ENCODE results near the gene LINGO4.
A peak's percentile ranks its signal among the peaks of the same experiment; 100 is the strongest.

Gene LINGO4

DNA sequence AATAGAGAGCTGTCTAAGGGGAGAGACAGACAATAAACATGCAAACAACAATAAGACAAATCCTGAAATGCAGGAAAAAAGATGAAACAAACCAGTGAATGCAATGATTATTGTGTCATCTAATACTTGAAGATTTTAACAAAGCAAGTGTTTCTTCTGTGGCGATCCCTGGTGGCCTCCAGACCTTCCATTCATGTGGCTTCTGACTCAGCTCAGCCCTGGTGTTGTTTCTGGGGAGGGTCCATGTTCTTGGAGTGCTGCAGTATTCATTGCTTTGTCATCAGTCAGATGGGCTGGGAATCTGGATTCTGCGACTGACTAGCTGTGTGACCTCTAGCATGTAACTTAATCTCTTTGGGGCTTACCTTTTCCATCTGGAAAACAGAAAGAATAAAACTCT, 35.9 kb upstream of the LINGO4 start:
- Histone ChIP-seq H4K91ac (ENCODE audit: low read depth, low read length, poor library complexity) (no peak overlapping the region), H2BK5ac (ENCODE audit: low read length) (no peak overlapping the region), H2AK5ac (ENCODE audit: low read depth, low read length) (no peak overlapping the region), H3K18ac (ENCODE audit: low read length) (no peak overlapping the region), H3K4me2 (ENCODE audit: insufficient read depth, low read length, poor library complexity, severe bottlenecking) (no peak overlapping the region), H3K23ac (ENCODE audit: low read depth, low read length, poor library complexity) (no peak overlapping the region), H2AFZ (ENCODE audit: low read length) (no peak overlapping the region), H3K9ac (ENCODE audit: low read depth, low read length, poor library complexity) (no peak overlapping the region), H2BK12ac (ENCODE audit: low read length) (no peak overlapping the region), H3K27me3 (ENCODE audit: control insufficient read depth in 3 of 3, insufficient read depth in 3 of 3, low read depth in 1 of 3, low read length in 3 of 3) (peaks cover 22 to 78% (median 42%) of the 10 kb centered on the region in 3 experiments), H3K36me3 (replicated peaks in 1 of 2; ENCODE audit: control insufficient read depth in 2 of 2, insufficient read depth in 2 of 2, low read length in 2 of 2) (no peaks in the 10 kb centered on the region), H3K79me1 (ENCODE audit: low read depth, low read length) (no peaks in the 10 kb centered on the region), H3K4me3 (ENCODE audit: low read length in 2 of 2) (no peak overlapping the region), H3K4ac (ENCODE audit: low read length) (no peak overlapping the region), H3K9me3 (replicated peaks in 1 of 2; ENCODE audit: control insufficient read depth in 2 of 2, insufficient read depth in 1 of 2, low read depth in 1 of 2, low read length in 2 of 2) (peaks cover 2 to 6% of the 10 kb centered on the region in 2 donors), H2BK15ac (ENCODE audit: low read length) (no peak overlapping the region), H3K27ac (replicated peaks; ENCODE audit: low read length) (no peak overlapping the region), H4K8ac (ENCODE audit: low read depth, low read length) (no peak overlapping the region), H3K14ac (ENCODE audit: low read length) (no peak overlapping the region), H3K4me1 (ENCODE audit: control insufficient read depth in 2 of 2, insufficient read depth in 1 of 2, low read depth in 1 of 2, low read length in 2 of 2) (peaks cover 3 to 16% of the 10 kb centered on the region in 2 donors), H2BK120ac (ENCODE audit: low read depth, low read length) (no peak overlapping the region)
- no CpG with 5 or more reads among the region's 2 CpGs for WGBS, 2 donors (ENCODE audit: extremely low coverage in 2 of 2, insufficient read length in 2 of 2, insufficient replicate concordance in 1 of 2)
- DNase-seq (ENCODE audit: low spot score), result no peak

DNA sequence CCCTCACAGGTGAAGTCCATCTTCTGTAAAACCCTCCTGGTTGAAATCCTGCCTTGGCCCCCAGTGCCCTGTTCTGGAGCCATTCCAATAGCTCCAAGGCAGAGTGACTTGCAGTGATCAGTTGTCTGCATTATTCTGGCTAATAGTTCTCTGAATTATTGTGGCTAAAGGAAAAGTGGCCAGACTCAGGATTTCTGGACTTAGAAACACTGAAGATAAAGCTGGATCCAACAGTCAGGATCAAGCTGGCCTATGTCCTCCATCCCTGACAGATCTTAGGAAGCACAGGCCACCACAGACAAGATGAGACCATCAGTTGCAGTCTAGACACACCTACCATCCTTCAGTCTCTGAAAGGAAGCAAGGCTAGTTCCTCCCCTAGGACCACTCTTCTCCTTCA, 35.2 kb upstream of the LINGO4 start:
- Histone ChIP-seq H3K27ac (replicated peaks; ENCODE audit: low read length) (no peak overlapping the region), H3K36me3 (replicated peaks in 1 of 2; ENCODE audit: control insufficient read depth in 2 of 2, insufficient read depth in 2 of 2, low read length in 2 of 2) (no peaks in the 10 kb centered on the region), H3K4me1 (ENCODE audit: control insufficient read depth in 2 of 2, insufficient read depth in 1 of 2, low read depth in 1 of 2, low read length in 2 of 2) (peaks cover 3 to 16% of the 10 kb centered on the region in 2 donors), H2AK5ac (ENCODE audit: low read depth, low read length) (no peak overlapping the region), H3K4me2 (ENCODE audit: insufficient read depth, low read length, poor library complexity, severe bottlenecking) (peak overlapping the region; percentile 23), H3K79me1 (ENCODE audit: low read depth, low read length) (no peaks in the 10 kb centered on the region), H3K4me3 (ENCODE audit: low read length in 2 of 2) (no peak overlapping the region), H4K8ac (ENCODE audit: low read depth, low read length) (no peak overlapping the region), H3K14ac (ENCODE audit: low read length) (no peak overlapping the region), H2AFZ (ENCODE audit: low read length) (peak overlapping the region; percentile 79), H3K27me3 (ENCODE audit: control insufficient read depth in 3 of 3, insufficient read depth in 3 of 3, low read depth in 1 of 3, low read length in 3 of 3) (peaks cover 22 to 82% (median 42%) of the 10 kb centered on the region in 3 experiments), H3K23ac (ENCODE audit: low read depth, low read length, poor library complexity) (no peak overlapping the region), H2BK5ac (ENCODE audit: low read length) (peak overlapping the region; percentile 87), H3K4ac (ENCODE audit: low read length) (peak overlapping the region; percentile 19), H2BK12ac (ENCODE audit: low read length) (no peak overlapping the region), H2BK120ac (ENCODE audit: low read depth, low read length) (no peak overlapping the region), H4K91ac (ENCODE audit: low read depth, low read length, poor library complexity) (peak overlapping the region; percentile 12), H3K18ac (ENCODE audit: low read length) (peak overlapping the region; percentile 86), H3K9ac (ENCODE audit: low read depth, low read length, poor library complexity) (peak overlapping the region; percentile 2), H3K9me3 (replicated peaks in 1 of 2; ENCODE audit: control insufficient read depth in 2 of 2, insufficient read depth in 1 of 2, low read depth in 1 of 2, low read length in 2 of 2) (peaks cover 2 to 6% of the 10 kb centered on the region in 2 donors), H2BK15ac (ENCODE audit: low read length) (peak overlapping the region; percentile 93)
- no peak for DNase-seq (ENCODE audit: low spot score)

DNA sequence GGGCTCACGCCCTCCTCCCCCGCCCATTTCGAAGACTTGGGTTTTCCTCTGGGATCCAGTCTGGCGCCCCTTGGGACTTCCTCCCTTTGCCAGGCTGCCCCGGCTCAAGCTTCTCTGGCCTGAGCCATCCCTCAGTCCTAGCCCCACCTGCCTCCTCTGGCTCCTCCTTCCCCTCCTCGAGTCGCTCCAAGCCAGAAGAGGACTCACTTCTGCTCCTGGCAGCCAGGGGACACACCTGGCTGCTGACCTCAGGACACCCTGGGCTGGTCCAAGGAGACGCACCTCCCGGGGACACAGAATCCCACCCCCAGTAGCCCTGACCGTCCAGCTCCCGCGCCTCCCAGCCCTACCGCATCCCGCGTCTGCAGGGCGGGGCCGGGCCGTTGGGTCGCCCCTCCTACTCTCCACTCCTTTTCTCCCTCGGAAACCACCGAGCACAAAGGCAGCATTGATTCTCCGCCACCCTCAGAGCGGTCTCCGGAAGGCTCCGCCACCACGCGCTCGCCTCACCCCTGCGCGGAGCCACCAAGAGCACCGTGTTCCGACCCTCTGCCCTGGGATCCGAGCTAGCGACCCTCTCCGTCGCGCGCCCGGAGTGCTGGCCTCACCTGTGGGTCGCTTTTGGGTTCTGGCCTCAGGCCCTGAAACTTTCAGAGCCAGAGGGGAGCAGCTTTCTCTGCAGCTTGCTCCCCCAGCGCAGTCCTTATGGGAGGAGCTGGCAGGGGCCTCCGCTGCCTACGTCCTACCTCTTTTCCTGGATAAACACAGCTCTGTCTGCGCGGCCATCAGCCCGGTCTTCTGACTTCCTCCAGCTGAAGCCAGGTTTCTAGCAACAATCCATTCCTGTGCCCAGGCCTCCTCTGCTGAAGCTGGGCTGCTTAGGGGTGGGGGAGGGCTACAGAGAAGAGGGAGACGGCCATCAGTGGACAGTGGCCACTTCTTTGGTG, 34.5 kb upstream of the LINGO4 start, which contains the start of gene C2CD4D:
Gene C2CD4D, minus strand, starts transcription at position 364 of the 947 bp plus-strand sequence. CDS start 831 bp downstream, outside the sequence.
- H3K14ac ChIP-seq (ENCODE audit: low read length), result no peak within 1 kb of the TSS
- H4K91ac ChIP-seq (ENCODE audit: low read depth, low read length, poor library complexity), result peak within 1 kb of the TSS; percentile 12
- peak within 1 kb of the TSS; percentile 47 for H3K9ac ChIP-seq (ENCODE audit: low read depth, low read length, poor library complexity)
- H2BK12ac ChIP-seq (ENCODE audit: low read length), result peak within 1 kb of the TSS; percentile 60
- peak within 1 kb of the TSS; percentile 43 for H4K8ac ChIP-seq (ENCODE audit: low read depth, low read length)
- peaks cover 2 to 6% of the 10 kb centered on the region in 2 donors for H3K9me3 ChIP-seq (replicated peaks in 1 of 2; ENCODE audit: control insufficient read depth in 2 of 2, insufficient read depth in 1 of 2, low read depth in 1 of 2, low read length in 2 of 2)
- H2AFZ ChIP-seq (ENCODE audit: low read length), result peak within 1 kb of the TSS; percentile 88
- peaks cover 22 to 80% (median 42%) of the 10 kb centered on the region in 3 experiments for H3K27me3 ChIP-seq (ENCODE audit: control insufficient read depth in 3 of 3, insufficient read depth in 3 of 3, low read depth in 1 of 3, low read length in 3 of 3)
- DNase-seq (ENCODE audit: low spot score), result peak; percentile 53
- H2BK120ac ChIP-seq (ENCODE audit: low read depth, low read length), result no peak within 1 kb of the TSS
- peak within 1 kb of the TSS; percentile 33 for H2AK5ac ChIP-seq (ENCODE audit: low read depth, low read length)
- H3K36me3 ChIP-seq (replicated peaks in 1 of 2; ENCODE audit: control insufficient read depth in 2 of 2, insufficient read depth in 2 of 2, low read length in 2 of 2), result no peaks in the 10 kb centered on the region
- peak within 1 kb of the TSS; percentile 26 for H3K4ac ChIP-seq (ENCODE audit: low read length)
- peak within 1 kb of the TSS; percentile 27 to 78 for H3K4me3 ChIP-seq (ENCODE audit: low read length in 2 of 2)
- peak within 1 kb of the TSS; percentile 87 for H2BK5ac ChIP-seq (ENCODE audit: low read length)
- H3K79me1 ChIP-seq (ENCODE audit: low read depth, low read length), result no peaks in the 10 kb centered on the region
- peak within 1 kb of the TSS; percentile 98 for H3K4me2 ChIP-seq (ENCODE audit: insufficient read depth, low read length, poor library complexity, severe bottlenecking)
- peak within 1 kb of the TSS; percentile 86 for H3K23ac ChIP-seq (ENCODE audit: low read depth, low read length, poor library complexity)
- peak within 1 kb of the TSS; percentile 86 for H3K18ac ChIP-seq (ENCODE audit: low read length)
- H3K4me1 ChIP-seq (ENCODE audit: control insufficient read depth in 2 of 2, insufficient read depth in 1 of 2, low read depth in 1 of 2, low read length in 2 of 2), result peaks cover 3 to 16% of the 10 kb centered on the region in 2 donors
- peak within 1 kb of the TSS; percentile 93 for H2BK15ac ChIP-seq (ENCODE audit: low read length)
- H3K27ac ChIP-seq (replicated peaks; ENCODE audit: low read length), result no peak within 1 kb of the TSS
- WGBS, 2 donors (ENCODE audit: extremely low coverage in 2 of 2, insufficient read length in 2 of 2, insufficient replicate concordance in 1 of 2), result no CpG with 5 or more reads among the region's 47 CpGs

DNA sequence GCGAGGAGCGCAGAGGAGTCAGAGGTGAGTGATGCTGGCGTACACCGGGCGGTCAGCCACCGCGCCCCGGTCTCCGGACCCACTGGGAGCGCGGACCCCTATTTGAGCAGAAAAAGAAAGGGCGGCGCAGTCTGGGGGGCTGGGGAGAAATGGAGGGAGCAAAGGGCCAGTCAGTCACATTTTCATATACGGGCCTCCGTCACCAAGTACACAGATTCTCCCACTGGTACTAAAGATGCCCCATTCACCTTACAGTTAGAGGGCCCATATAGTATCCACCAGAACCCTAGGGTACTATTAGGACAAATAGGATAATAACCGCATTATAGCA, 33.8 kb upstream of the LINGO4 start:
- peaks cover 8 to 16% of the 10 kb centered on the region in 2 donors for H3K4me1 ChIP-seq (ENCODE audit: control insufficient read depth in 2 of 2, insufficient read depth in 1 of 2, low read depth in 1 of 2, low read length in 2 of 2)
- no peak overlapping the region for H2BK120ac ChIP-seq (ENCODE audit: low read depth, low read length)
- peak overlapping the region; percentile 98 for H3K4me2 ChIP-seq (ENCODE audit: insufficient read depth, low read length, poor library complexity, severe bottlenecking)
- no peak overlapping the region for H3K9ac ChIP-seq (ENCODE audit: low read depth, low read length, poor library complexity)
- H3K27me3 ChIP-seq (ENCODE audit: control insufficient read depth in 3 of 3, insufficient read depth in 3 of 3, low read depth in 1 of 3, low read length in 3 of 3), result peaks cover 22 to 79% (median 42%) of the 10 kb centered on the region in 3 experiments
- peak overlapping the region in 1 of 2 donors; percentile 74 for H3K4me3 ChIP-seq (ENCODE audit: low read length in 2 of 2)
- no peak for DNase-seq (ENCODE audit: low spot score)
- no peak overlapping the region for H3K4ac ChIP-seq (ENCODE audit: low read length)
- H3K14ac ChIP-seq (ENCODE audit: low read length), result no peak overlapping the region
- peak overlapping the region; percentile 81 for H3K18ac ChIP-seq (ENCODE audit: low read length)
- no CpG with 5 or more reads among the region's 16 CpGs for WGBS, 2 donors (ENCODE audit: extremely low coverage in 2 of 2, insufficient read length in 2 of 2, insufficient replicate concordance in 1 of 2)
- no peak overlapping the region for H3K27ac ChIP-seq (replicated peaks; ENCODE audit: low read length)
- no peak overlapping the region for H4K91ac ChIP-seq (ENCODE audit: low read depth, low read length, poor library complexity)
- no peaks in the 10 kb centered on the region for H3K79me1 ChIP-seq (ENCODE audit: low read depth, low read length)
- H2AFZ ChIP-seq (ENCODE audit: low read length), result peak overlapping the region; percentile 88
- peak overlapping the region; percentile 86 for H3K23ac ChIP-seq (ENCODE audit: low read depth, low read length, poor library complexity)
- peaks cover 2 to 6% of the 10 kb centered on the region in 2 donors for H3K9me3 ChIP-seq (replicated peaks in 1 of 2; ENCODE audit: control insufficient read depth in 2 of 2, insufficient read depth in 1 of 2, low read depth in 1 of 2, low read length in 2 of 2)
- H2BK12ac ChIP-seq (ENCODE audit: low read length), result no peak overlapping the region
- H4K8ac ChIP-seq (ENCODE audit: low read depth, low read length), result peak overlapping the region; percentile 43
- no peak overlapping the region for H2AK5ac ChIP-seq (ENCODE audit: low read depth, low read length)
- peak overlapping the region; percentile 93 for H2BK15ac ChIP-seq (ENCODE audit: low read length)
- no peaks in the 10 kb centered on the region for H3K36me3 ChIP-seq (replicated peaks in 1 of 2; ENCODE audit: control insufficient read depth in 2 of 2, insufficient read depth in 2 of 2, low read length in 2 of 2)
- H2BK5ac ChIP-seq (ENCODE audit: low read length), result no peak overlapping the region

Measured in neuronal stem cell (in vitro differentiated cells).